D721Med (cell line): ENCODE data around the gene OR6Q1.

Experiments used
- DNase-seq: peaks from one replicate; pipeline ENCODE4 v3.0.0; 2011; ENCODE audit warnings: low spot score; ENCODE audit not compliant: insufficient read length
- FAIRE-seq: peaks from 2 replicates; lab custom pipeline; 2011; peaks lifted over from hg19 to GRCh38; lab: Jason Lieb, UNC
- CTCF ChIP-seq: IDR thresholded peaks from 2 replicates; pipeline ENCODE4 v1.5.1; 2012; ENCODE audit warnings: mild to moderate bottlenecking, control low read depth; ENCODE audit not compliant: insufficient read depth; ENCODE audit errors: missing control alignments

Gene OR6Q1

GRCh38 chr11:58068655-58069054 is 37.9 kb downstream of the OR6Q1 start:
- no peak for TF ChIP-seq CTCF
- DNase-seq (no peak), FAIRE-seq (no peak)

GRCh38 chr11:58070585-58070984 is 39.8 kb downstream of the OR6Q1 start:
- no peak for FAIRE-seq
- no peak for TF ChIP-seq CTCF

GRCh38 chr11:58075781-58076180 is 45.0 kb downstream of the OR6Q1 start:
- no peak for DNase-seq
- no peak for TF ChIP-seq CTCF
- FAIRE-seq, result no peak

More at GRCh38 chr11:58070585-58070984, 39.8 kb downstream of the OR6Q1 start:
- no peak for DNase-seq
